Measurements from ENCODE around the gene ESRRG. TPM values are rescaled to one million over a fixed set of nuclear protein-coding genes. Genes with fewer than 3 reads are reported as not detected.

The ESRRG gene
- total RNA-seq, 4 donors from 2014 or later, result 1.9 to 6.8 (median 3.2) TPM; not detected in 1

DNA sequence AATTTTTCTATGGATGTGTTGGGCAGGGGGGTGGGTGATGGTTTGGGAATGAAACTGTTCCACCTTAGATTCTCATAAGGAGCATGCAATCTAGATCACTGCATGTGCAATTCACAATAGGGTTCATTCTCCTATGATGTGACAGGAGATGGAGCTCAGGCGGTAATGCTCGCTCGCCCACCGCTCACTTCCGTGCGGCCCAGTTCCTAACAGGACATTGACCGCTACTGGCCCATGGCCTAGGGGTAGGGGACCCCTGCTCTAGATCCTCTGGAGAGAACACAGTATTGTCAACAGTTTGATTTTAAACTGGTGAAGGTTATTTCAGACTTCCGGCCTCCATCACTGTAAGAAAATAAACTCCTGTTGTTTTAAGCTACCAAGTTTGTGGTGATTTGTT lies 245.0 kb downstream of the ESRRG start:
- Histone ChIP-seq H3K27ac (no peak overlapping the region), H3K4me3 (no peak overlapping the region), H3K36me3 (no peaks in the 10 kb centered on the region), H3K9me3 (no peaks in the 10 kb centered on the region), H3K27me3 (no peaks in the 10 kb centered on the region), H3K4me1 (no peaks in the 10 kb centered on the region)
- 96% methylated on average over 7 of the region's 8 CpGs; no CpG with 5 or more reads in 1 of the 2 donors for WGBS, 2 donors (ENCODE audit: low coverage in 1 of 2)
- ATAC-seq, result no peak
- TF ChIP-seq POLR2AphosphoS5 (IDR thresholded peaks at IDR 0.05), result no peak
- TF ChIP-seq EP300 (IDR thresholded peaks at IDR 0.05), result no peak
- no peak for TF ChIP-seq POLR2A (IDR thresholded peaks at IDR 0.05)
- TF ChIP-seq, protein P1, sequence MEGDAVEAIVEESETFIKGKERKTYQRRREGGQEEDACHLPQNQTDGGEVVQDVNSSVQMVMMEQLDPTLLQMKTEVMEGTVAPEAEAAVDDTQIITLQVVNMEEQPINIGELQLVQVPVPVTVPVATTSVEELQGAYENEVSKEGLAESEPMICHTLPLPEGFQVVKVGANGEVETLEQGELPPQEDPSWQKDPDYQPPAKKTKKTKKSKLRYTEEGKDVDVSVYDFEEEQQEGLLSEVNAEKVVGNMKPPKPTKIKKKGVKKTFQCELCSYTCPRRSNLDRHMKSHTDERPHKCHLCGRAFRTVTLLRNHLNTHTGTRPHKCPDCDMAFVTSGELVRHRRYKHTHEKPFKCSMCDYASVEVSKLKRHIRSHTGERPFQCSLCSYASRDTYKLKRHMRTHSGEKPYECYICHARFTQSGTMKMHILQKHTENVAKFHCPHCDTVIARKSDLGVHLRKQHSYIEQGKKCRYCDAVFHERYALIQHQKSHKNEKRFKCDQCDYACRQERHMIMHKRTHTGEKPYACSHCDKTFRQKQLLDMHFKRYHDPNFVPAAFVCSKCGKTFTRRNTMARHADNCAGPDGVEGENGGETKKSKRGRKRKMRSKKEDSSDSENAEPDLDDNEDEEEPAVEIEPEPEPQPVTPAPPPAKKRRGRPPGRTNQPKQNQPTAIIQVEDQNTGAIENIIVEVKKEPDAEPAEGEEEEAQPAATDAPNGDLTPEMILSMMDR (IDR thresholded peaks at IDR 0.05), result no peak

DNA sequence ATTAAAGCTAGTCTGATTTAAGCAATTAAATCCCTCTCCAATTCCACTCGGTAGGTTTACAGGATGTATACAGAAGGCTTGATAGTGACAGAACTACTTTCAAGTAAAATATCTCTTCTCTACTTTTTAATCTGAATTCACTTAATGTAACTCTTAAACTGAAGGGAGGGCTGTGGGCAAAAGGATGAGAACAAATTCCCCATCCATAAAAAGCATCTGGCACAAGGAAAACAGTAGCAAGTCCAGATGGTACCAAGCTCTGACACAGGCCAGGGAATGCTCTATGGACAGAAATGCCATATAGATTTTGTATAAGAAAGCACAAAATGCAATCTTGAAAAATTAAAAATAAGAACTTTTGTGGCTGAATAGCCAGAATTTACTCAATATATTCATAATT lies 246.9 kb downstream of the ESRRG start:
- no peaks in the 10 kb centered on the region for H3K36me3 ChIP-seq
- H3K4me3 ChIP-seq, result no peak overlapping the region
- H3K27me3 ChIP-seq, result no peaks in the 10 kb centered on the region
- H3K4me1 ChIP-seq, result no peaks in the 10 kb centered on the region
- TF ChIP-seq EP300 (IDR thresholded peaks at IDR 0.05), result no peak
- no peak for TF ChIP-seq POLR2A (IDR thresholded peaks at IDR 0.05)
- TF ChIP-seq, protein P1 (IDR thresholded peaks at IDR 0.05), result no peak
- no peak for TF ChIP-seq POLR2AphosphoS5 (IDR thresholded peaks at IDR 0.05)
- no peaks in the 10 kb centered on the region for H3K9me3 ChIP-seq
- 53 to 78% methylated on average over 1 of the region's 1 CpG for WGBS, 2 donors (ENCODE audit: low coverage in 1 of 2)
- no peak overlapping the region for H3K27ac ChIP-seq
- no peak for ATAC-seq

DNA sequence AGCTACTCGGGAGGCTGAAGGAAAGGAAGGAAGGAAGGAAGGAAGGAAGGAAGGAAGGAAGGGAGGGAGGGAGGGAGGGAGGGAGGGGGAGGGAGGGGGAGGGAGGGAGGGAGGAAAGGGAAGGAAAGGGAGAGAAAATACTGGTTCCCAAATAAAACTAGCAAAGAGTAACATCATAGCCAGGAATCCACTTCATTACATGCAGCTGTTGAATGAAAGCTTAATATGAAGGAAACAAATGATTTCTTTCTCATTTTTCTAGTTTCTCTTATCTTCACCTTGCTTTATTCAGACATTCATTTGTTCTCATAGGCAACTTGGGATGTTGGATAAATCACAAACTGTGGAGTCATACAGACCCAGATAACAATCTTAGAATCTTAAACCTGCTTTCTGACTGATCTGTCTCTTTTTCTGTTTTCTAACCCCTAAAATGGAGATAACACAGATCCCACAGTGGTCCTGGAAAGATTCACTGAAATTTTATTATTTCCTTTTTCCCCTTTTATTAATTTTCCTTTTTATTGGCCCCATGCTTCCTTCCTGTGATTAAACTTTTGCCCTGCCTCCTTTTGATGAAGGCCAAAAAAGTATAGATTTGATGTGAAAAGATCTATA lies 247.5 kb downstream of the ESRRG start:
- Histone ChIP-seq H3K27me3 (no peaks in the 10 kb centered on the region), H3K36me3 (no peaks in the 10 kb centered on the region), H3K9me3 (no peaks in the 10 kb centered on the region), H3K4me1 (no peaks in the 10 kb centered on the region), H3K27ac (no peak overlapping the region), H3K4me3 (no peak overlapping the region)
- TF ChIP-seq EP300 (IDR thresholded peaks at IDR 0.05), result no peak
- TF ChIP-seq, protein P1 (IDR thresholded peaks at IDR 0.05), result no peak
- no peak for TF ChIP-seq POLR2A (IDR thresholded peaks at IDR 0.05)
- ATAC-seq, result no peak
- WGBS, 2 donors (ENCODE audit: low coverage in 1 of 2), result 100% methylated on average over 1 of the region's 1 CpG; no CpG with 5 or more reads in 1 of the 2 donors

DNA sequence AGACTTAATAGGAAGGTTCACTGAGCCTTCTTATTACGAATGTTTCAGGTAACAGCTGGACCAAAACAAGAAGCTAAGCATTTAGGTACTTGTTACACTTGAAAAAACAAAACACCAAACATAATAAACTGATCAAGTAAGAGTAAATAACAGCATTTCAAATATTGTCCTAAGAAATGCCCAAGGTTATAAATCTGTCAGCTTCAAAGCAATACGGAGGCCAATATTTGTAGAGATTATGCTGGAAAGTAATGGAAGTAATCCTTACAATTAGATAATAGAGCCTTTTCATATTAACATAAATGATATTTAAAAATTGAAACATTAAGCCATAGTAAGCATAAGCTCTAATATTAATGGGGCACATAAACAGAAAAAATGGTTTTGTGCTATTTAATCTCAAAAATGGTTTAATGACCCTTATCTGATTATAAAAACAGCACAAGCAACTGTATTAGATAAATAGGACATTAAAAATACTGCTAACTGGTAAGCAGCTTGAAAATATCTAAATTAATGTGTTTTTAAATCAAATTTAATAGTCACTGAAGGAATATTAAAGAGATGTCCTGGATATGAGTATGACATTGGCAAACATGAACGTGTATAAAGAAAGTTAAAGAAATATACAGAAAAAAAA lies 256.9 kb downstream of the ESRRG start:
- Histone ChIP-seq H3K4me3 (no peak overlapping the region), H3K27me3 (no peaks in the 10 kb centered on the region), H3K36me3 (no peaks in the 10 kb centered on the region), H3K4me1 (no peaks in the 10 kb centered on the region), H3K27ac (no peak overlapping the region), H3K9me3 (no peaks in the 10 kb centered on the region)
- TF ChIP-seq POLR2A (IDR thresholded peaks at IDR 0.05) (no peak), EP300 (IDR thresholded peaks at IDR 0.05) (no peak), POLR2AphosphoS5 (IDR thresholded peaks at IDR 0.05) (no peak)
- TF ChIP-seq, protein P1 (IDR thresholded peaks at IDR 0.05), result no peak
- whole genome bisulfite sequencing, 2 donors (ENCODE audit: low coverage in 1 of 2), result 82 to 83% methylated on average over 3 of the region's 3 CpGs
- ATAC-seq, result no peak

DNA sequence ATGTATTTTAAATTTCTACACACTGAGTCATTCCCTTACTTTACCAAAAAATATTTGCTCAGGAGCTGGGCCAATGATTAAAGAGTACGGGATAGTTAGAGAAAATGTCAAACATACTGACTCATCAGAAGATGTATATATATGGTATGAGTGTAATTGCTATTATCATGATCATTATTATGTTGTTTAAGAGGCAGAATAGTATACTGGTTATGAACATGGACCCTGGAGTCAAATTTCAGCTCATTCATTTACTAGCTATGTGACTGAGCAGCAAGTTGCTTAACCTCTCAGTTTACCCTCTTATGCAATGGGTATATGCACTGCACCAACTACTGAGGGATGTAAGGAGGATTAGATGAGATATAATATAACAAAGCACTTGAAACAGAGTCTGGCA lies 258.7 kb downstream of the ESRRG start:
- no peaks in the 10 kb centered on the region for H3K4me1 ChIP-seq
- H3K9me3 ChIP-seq, result no peaks in the 10 kb centered on the region
- ATAC-seq, result no peak
- WGBS, 2 donors (ENCODE audit: low coverage in 1 of 2), result 29 to 45% methylated on average over 1 of the region's 1 CpG
- H3K4me3 ChIP-seq, result no peak overlapping the region
- TF ChIP-seq POLR2A (IDR thresholded peaks at IDR 0.05) (no peak), POLR2AphosphoS5 (IDR thresholded peaks at IDR 0.05) (no peak)
- no peaks in the 10 kb centered on the region for H3K36me3 ChIP-seq
- no peak overlapping the region for H3K27ac ChIP-seq
- no peaks in the 10 kb centered on the region for H3K27me3 ChIP-seq
